H1 (cell line): ENCODE results near the gene CHST11. TPM values are rescaled to one million over a fixed set of nuclear protein-coding genes. Genes with fewer than 3 reads are reported as not detected.

ENCODE experiments used
- EP300 ChIP-seq, 2 experiments: IDR thresholded peaks; 1 replicate in 1 of 2; 2 replicates in 1 of 2; pipeline ENCODE4 v1.6.1; 2011 to 2012; ENCODE audit warnings: low read depth in 2 of 2, low read length in 2 of 2, mild to moderate bottlenecking in 2 of 2, borderline replicate concordance in 1 of 2, inconsistent platforms in 1 of 2, moderate library complexity in 1 of 2
- POU5F1 ChIP-seq: IDR thresholded peaks from 2 replicates; pipeline ENCODE4 v1.6.1; 2011; ENCODE audit warnings: low read depth, mild to moderate bottlenecking, low read length, moderate library complexity
- polyA plus RNA-seq, 7 experiments: library from polyadenylated mRNA; depleted of rRNA in 3 of 7; stranded (reverse) in 5 of 7; unstranded in 2 of 7; fragments of >200 nt in 5 of 7; fragments of 200-250 nt in 2 of 7; gene quantifications; 1 replicate in 5 of 7; 2 replicates in 1 of 7; 4 replicates in 1 of 7; pipeline versions ENCODE4 v1.2.1 to v1.2.3, GENCODE V29; 2011 to 2013; ENCODE audit warnings: missing spikeins in 2 of 7, mixed read lengths in 2 of 7
- total RNA-seq: library from RNA; stranded (reverse); fragmentation: NEBNext Ultra II Directional; extraction: Animal tissue kit (Norgen Biotek cat#: 25700); gene quantifications from 2 replicates; pipeline ENCODE4 v1.2.1, GENCODE V29; 2021
- TF ChIP-seq, protein P1 (sequence below): fragments of 300-600 bp; sonication (generic); IDR thresholded peaks from 2 replicates; pipeline ENCODE4 v1.7.1; 2012; ENCODE audit warnings: low read length, moderate library complexity, mild to moderate bottlenecking, inconsistent platforms; ENCODE audit not compliant: insufficient replicate concordance

Gene CHST11
- total and polyA plus RNA-seq, 2 of the 8 experiments (the other 6 are each of a cell fraction or from before 2014, with no cell fraction given): 14.4 to 20.8 TPM

DNA sequence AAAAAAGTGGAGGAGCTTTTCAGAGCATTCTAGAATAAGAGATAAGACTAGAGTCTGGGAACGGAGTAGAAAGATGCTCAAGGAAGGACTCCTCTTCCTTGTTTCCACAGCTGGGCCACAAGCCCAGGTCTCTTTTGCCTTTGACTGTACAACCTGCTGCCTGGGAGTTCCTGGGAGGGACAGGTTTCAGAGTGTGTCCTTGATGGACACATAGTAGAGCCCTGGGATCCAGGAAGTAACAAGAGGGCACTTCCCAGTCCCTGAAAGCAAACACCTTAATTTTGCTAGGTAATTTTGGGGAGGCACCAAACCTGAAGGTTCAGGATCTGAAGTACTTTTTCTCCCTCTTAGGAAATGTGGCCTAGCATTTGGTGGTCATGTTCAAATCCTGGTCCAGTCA lies 44.4 kb downstream of the CHST11 start (continued):
- TF ChIP-seq, protein P1, sequence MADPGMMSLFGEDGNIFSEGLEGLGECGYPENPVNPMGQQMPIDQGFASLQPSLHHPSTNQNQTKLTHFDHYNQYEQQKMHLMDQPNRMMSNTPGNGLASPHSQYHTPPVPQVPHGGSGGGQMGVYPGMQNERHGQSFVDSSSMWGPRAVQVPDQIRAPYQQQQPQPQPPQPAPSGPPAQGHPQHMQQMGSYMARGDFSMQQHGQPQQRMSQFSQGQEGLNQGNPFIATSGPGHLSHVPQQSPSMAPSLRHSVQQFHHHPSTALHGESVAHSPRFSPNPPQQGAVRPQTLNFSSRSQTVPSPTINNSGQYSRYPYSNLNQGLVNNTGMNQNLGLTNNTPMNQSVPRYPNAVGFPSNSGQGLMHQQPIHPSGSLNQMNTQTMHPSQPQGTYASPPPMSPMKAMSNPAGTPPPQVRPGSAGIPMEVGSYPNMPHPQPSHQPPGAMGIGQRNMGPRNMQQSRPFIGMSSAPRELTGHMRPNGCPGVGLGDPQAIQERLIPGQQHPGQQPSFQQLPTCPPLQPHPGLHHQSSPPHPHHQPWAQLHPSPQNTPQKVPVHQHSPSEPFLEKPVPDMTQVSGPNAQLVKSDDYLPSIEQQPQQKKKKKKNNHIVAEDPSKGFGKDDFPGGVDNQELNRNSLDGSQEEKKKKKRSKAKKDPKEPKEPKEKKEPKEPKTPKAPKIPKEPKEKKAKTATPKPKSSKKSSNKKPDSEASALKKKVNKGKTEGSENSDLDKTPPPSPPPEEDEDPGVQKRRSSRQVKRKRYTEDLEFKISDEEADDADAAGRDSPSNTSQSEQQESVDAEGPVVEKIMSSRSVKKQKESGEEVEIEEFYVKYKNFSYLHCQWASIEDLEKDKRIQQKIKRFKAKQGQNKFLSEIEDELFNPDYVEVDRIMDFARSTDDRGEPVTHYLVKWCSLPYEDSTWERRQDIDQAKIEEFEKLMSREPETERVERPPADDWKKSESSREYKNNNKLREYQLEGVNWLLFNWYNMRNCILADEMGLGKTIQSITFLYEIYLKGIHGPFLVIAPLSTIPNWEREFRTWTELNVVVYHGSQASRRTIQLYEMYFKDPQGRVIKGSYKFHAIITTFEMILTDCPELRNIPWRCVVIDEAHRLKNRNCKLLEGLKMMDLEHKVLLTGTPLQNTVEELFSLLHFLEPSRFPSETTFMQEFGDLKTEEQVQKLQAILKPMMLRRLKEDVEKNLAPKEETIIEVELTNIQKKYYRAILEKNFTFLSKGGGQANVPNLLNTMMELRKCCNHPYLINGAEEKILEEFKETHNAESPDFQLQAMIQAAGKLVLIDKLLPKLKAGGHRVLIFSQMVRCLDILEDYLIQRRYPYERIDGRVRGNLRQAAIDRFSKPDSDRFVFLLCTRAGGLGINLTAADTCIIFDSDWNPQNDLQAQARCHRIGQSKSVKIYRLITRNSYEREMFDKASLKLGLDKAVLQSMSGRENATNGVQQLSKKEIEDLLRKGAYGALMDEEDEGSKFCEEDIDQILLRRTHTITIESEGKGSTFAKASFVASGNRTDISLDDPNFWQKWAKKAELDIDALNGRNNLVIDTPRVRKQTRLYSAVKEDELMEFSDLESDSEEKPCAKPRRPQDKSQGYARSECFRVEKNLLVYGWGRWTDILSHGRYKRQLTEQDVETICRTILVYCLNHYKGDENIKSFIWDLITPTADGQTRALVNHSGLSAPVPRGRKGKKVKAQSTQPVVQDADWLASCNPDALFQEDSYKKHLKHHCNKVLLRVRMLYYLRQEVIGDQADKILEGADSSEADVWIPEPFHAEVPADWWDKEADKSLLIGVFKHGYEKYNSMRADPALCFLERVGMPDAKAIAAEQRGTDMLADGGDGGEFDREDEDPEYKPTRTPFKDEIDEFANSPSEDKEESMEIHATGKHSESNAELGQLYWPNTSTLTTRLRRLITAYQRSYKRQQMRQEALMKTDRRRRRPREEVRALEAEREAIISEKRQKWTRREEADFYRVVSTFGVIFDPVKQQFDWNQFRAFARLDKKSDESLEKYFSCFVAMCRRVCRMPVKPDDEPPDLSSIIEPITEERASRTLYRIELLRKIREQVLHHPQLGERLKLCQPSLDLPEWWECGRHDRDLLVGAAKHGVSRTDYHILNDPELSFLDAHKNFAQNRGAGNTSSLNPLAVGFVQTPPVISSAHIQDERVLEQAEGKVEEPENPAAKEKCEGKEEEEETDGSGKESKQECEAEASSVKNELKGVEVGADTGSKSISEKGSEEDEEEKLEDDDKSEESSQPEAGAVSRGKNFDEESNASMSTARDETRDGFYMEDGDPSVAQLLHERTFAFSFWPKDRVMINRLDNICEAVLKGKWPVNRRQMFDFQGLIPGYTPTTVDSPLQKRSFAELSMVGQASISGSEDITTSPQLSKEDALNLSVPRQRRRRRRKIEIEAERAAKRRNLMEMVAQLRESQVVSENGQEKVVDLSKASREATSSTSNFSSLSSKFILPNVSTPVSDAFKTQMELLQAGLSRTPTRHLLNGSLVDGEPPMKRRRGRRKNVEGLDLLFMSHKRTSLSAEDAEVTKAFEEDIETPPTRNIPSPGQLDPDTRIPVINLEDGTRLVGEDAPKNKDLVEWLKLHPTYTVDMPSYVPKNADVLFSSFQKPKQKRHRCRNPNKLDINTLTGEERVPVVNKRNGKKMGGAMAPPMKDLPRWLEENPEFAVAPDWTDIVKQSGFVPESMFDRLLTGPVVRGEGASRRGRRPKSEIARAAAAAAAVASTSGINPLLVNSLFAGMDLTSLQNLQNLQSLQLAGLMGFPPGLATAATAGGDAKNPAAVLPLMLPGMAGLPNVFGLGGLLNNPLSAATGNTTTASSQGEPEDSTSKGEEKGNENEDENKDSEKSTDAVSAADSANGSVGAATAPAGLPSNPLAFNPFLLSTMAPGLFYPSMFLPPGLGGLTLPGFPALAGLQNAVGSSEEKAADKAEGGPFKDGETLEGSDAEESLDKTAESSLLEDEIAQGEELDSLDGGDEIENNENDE: no peak
- TF ChIP-seq POU5F1: no peak
- no peak for TF ChIP-seq EP300 (IDR thresholded peaks at IDR 0.05; ENCODE audit: borderline replicate concordance in 1 of 2, low read depth in 2 of 2, low read length in 2 of 2)
